HG03432 (cell line): ENCODE measurements around the gene TNFRSF1B.
"Not testable (repeated sequence)": the region's sequence is repeated elsewhere in the genome, so short reads cannot be mapped to it uniquely, and the experiment has no call there.

ENCODE experiments used
- ATAC-seq: cut with Tn5 transposase; IDR thresholded peaks from one replicate; pipeline ENCODE4 v1.9.1; 2021; ENCODE audit warnings: mild to moderate bottlenecking, moderate library complexity; ENCODE audit not compliant: unreplicated experiment

Gene TNFRSF1B

GRCh38 chr1:12209495-12209832 is 42.7 kb downstream of the TNFRSF1B start:
- ATAC-seq = no peak

- ATAC-seq = no peak
Measured at GRCh38 chr1:12215118-12215961, 48.5 kb downstream of the TNFRSF1B start.

DNA sequence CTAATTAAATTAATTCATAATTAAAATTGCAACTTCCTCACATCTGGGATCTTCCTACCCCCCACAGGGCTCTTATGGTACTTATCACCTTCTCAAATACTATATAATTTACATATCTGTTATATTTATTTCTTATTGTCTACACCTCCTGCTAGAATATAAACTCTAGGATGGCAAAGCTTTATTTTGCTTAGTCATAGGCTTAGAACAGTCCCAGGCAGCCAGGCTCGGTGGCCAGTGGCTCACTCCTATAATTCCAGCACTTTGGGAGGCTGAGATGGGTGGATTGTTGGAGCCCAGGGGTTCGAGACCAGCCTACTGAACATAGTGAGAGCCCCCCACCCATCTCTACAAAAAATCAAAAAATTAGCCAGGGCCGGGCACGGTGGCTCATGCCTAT is 53.0 kb downstream of the TNFRSF1B start:
- no peak for ATAC-seq

DNA sequence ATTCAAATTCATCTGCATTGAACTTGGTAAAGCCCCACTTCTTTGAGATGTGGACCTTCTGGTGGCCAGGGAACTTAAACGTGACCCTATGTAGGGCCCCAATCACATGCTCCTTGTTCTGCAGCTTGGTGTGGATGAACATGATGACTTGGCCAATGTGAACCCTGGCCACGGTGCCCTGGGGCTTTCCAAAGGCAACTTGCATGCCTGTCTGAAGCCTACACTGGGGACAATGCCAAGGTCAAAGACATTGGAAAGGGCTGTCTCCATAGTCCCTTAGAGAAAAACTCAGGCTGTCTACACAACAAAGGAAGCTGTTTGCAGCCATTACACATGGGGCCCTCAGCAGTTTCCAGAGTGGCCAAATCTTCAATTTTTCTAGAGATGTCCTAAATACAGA is 54.1 kb downstream of the TNFRSF1B start:
- ATAC-seq = no peak

- not testable (repeated sequence) for ATAC-seq
Measured at GRCh38 chr1:12222700-12223099, 55.9 kb downstream of the TNFRSF1B start.

DNA sequence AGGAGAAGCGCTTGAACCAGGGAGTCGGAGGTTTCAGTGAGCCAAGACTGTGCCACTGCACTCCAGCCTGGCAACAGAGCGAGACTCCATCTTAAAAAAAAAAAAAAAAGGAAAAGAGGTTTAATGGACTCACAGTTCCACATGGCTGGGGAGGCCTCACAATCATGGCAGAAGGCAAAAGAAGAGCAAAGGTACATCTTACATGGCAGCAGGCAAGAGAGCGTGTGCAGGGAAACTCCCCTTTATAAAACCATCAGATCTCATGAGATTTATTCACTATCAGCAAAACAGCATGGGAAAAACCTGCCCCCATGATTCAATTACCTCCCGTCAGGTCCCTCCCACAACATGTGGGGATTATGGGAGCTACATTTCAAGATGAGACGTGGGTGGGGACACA is 57.3 kb downstream of the TNFRSF1B start:
- not testable (repeated sequence) for ATAC-seq

DNA sequence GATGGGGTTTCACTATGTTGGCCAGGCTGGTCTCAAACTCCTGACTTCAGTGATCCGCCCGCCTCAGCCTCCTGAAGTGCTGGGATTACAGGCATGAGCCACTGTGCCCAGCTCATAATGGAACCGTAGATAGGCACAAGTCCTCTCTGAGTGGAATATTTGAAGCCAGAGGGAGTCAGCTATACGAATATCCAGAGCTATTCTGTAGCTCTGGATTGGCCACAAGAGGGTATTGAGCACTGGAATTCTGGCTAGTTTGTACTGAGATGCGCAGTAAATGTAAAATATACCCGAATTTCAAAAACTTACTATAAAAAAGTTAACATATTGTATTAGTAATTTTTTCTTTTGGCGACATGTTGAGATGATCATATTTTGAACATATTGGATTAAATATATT is 62.2 kb downstream of the TNFRSF1B start:
- ATAC-seq = no peak

DNA sequence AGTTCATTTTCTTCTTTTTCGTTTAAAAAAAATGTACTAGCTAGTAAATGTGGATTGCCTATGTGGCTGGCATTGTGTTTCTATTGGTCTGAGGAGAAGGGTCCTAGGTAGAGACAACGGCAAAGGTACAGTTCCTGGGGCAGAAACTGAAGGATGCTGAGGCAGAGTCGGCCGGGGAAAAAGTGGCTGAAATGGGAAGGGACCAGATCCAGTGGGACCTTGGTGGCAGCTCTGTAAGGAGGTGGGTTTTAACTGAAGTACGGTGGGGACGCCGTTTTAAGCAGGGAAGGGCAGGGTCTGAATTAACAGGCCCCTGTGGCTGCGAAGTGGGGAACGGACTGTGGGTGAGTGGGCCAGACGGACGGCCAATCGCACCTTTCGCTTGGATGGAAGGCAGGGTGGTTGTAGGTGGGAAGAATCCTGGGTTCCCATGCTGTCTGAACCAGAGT is 62.6 kb downstream of the TNFRSF1B start:
- ATAC-seq = peak; percentile 9

DNA sequence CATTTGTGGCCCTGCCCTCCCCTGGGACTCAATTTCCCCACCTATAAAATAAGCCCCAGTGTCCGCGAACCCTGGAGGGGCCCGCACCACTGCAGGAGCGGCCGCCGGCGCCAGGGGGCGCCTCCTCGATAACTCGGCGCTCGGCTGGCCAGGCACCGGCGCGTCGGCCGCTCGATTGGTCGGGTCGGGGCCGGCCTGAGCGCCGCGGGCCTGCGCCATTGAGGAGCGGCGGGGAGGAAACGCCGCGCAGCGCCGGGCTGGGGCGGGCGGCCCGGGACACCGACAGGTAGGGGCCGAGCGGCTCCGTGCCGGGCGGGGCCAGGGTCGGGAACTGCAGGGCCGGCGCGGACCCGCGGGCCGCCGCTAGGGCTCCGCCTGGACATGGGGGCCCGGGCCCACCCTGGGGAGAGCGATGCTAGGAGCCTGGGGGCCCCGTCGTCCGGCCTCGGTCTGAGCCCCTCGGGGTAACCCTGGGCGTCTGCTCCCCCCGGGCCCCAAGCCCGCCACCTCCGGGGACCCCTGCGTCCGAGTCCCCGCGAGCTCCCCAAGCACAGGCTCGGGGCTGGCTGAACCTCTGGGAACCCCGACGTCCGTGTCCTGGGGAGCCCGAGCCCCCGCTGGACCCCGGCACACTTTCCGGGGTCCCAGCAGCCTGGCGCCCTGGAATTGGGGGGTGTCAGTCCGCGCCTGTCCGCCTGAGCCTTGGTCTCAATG is 63.2 kb downstream of the TNFRSF1B start, which contains the start of gene VPS13D:
TSS of gene VPS13D (plus strand) at position 196 of the 714 bp plus-strand sequence. CDS start 4,237 bp downstream, outside the sequence.
- ATAC-seq = peak; percentile 85

- peak; percentile 26 for ATAC-seq
Measured at GRCh38 chr1:12230549-12231275, 63.9 kb downstream of the TNFRSF1B start.

DNA sequence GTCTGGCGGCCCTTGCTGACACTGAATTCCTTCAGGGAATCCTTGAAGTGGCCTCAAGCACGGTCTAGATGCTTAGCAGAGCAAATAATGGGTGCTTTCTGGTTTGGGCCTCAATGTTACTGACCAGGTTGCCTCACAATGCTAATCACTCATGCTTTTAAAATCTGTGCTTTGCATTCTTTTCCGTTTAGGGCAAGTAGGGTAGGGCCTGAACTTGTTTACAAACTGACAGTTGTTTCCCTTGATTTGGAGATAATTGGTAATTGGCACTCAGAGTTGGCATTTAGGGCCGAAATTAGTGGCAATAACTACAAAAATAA is 64.4 kb downstream of the TNFRSF1B start:
- ATAC-seq = no peak

DNA sequence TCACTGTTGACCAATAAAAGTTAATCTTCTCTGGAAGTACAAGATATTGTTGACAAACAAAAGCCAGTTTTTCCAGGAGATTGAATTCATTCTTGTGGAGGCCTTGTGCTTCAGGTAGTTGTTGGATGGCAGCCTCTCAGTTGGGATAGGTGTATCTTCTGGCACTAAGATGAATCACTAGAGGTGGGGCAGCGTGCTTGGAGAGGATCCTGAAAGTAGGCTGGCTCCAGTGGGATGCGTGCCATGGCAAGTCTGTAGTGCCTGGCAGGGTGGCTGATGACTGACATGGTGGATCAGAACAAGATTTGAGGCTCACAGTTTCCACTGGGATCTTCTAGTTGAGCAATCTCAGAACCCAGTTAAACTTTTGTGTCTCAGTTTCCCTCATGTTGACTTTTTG is 65.4 kb downstream of the TNFRSF1B start:
- ATAC-seq = no peak

- no peak for ATAC-seq
Measured at GRCh38 chr1:12244078-12244477, 77.3 kb downstream of the TNFRSF1B start.

DNA sequence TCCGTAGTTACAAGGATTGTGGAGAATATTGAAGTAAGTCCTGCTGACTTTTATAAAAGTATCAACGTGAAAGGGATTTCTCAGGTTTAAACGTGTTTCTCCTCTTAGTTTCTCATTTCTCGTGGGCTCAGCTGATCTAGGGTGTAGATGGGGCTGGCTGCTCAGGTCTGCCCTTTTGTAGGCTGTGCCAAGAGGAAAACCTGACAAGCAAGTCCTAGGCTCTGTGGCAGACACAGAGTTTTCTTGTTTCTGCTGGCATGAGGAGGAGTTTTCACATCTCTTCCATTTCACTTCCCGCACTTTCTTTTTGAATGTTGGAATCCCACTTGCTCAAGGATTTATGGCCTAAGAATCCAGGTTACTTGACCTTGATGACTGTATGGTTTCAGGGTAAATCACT is 77.8 kb downstream of the TNFRSF1B start:
- ATAC-seq = no peak

- no peak for ATAC-seq
Measured at GRCh38 chr1:12245116-12245515, 78.3 kb downstream of the TNFRSF1B start.

DNA sequence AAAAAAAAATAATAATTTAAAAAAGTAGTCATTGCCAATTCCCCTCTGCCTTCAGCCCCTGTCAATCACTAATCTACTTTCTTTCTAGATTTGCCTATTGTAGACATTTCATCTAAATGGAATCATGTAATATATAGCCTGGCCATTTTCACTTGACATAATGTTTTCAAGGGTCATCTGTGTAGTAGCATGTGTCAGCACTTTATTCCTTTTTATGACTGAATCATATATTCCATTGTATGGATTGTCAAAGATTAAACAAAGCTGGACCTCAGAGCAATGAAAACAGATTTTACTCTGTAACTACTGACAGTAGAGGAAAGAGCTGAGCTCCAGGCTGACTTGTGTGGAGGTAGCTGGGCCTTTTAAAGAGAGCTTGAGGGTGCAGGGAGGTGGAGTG is 78.9 kb downstream of the TNFRSF1B start:
- no peak for ATAC-seq

GRCh38 chr1:12246584-12246983 is 79.8 kb downstream of the TNFRSF1B start:
- ATAC-seq = no peak

- no peak for ATAC-seq
Measured at GRCh38 chr1:12249181-12249580, 82.4 kb downstream of the TNFRSF1B start.

DNA sequence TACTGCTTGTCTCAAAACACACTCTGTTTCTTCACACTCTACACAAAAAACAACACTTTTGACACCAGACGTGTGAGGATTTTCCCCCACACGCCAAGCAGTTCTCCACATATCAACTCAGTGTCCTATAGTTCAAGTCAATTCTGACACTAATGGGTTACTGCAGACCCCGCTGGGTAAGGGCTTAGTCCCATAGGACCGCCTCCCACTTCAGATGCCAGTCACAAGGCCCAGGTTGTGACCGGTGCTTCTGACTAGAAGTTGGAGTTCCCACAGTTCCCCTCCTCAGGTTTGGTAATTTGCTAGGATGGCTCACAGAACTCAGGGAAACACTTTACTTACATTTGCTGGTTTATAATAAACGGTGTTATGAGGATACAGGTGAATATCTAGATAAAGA is 83.0 kb downstream of the TNFRSF1B start:
- ATAC-seq = no peak

GRCh38 chr1:12251442-12251841 is 84.7 kb downstream of the TNFRSF1B start:
- no peak for ATAC-seq

- ATAC-seq = no peak
Measured at GRCh38 chr1:12255913-12256312, 89.1 kb downstream of the TNFRSF1B start.

- no peak for ATAC-seq
Measured at GRCh38 chr1:12258272-12258671, 91.5 kb downstream of the TNFRSF1B start.
